HCT116 (cell line): ENCODE measurements around the gene HSPA9. TPM values are rescaled to one million over a fixed set of nuclear protein-coding genes. Genes with fewer than 3 reads are reported as not detected.
A peak's percentile ranks its signal among the peaks of the same experiment; 100 is the strongest.

Source experiments
- ATAC-seq: fragments of 200-7000 bp; cut with Tn5 transposase; 2 replicates; pipeline ENCODE4 v1.9.1; 2020; ENCODE audit warnings: mild to moderate bottlenecking, moderate library complexity
- BruUV-seq: library from RNA; stranded (reverse); fragments of 400-500 nt; replicated peaks from 2 replicates; lab custom pipeline; 2021; lab: Mats Ljungman, UMichigan
- CTCF ChIA-PET: fragments of 300-600 bp; sonication (Branson Sonifier 250); formaldehyde crosslinking; loops from one replicate; lab custom pipeline; 2021; ENCODE audit warnings: antibody characterized with exemption; lab: Charles Lee
- POLR2A ChIA-PET: fragments of 300-600, 350-600 bp; sonication (Branson Sonifier 250); formaldehyde crosslinking; loops from one replicate; lab custom pipeline; 2021; ENCODE audit warnings: antibody characterized with exemption; lab: Charles Lee
- RAD21 ChIA-PET, 2 experiments: fragments of 300-600 bp; sonication (Branson Sonifier 250); formaldehyde crosslinking; loops; one replicate each; lab custom pipeline; 2023; ENCODE audit warnings: low total read pairs in 2 of 2; ENCODE audit not compliant: uncharacterized antibody in 2 of 2, unreplicated experiment in 2 of 2, low non-redundant PET in 1 of 2; lab: Charles Lee
- DNase-seq: peaks from one replicate; pipeline ENCODE4 v3.0.0-alpha.2; 2010; ENCODE audit warnings: low read depth, low spot score
- H2AFZ ChIP-seq: fragments of 200-600 bp; shearing (Covaris generic), sonication (generic); 2 replicates; pipeline ENCODE4 v1.6.1; 2017; ENCODE audit warnings: low read depth, mixed run types, mixed read lengths, antibody characterized with exemption, low read length; ENCODE audit not compliant: poor library complexity, severe bottlenecking
- H3K27ac ChIP-seq: 2 replicates; pipeline ENCODE4 v1.5.1; 2012; ENCODE audit warnings: low read depth, low read length
- H3K27me3 ChIP-seq: fragments of 200-600 bp; sonication (generic); 2 replicates; pipeline ENCODE4 v1.6.1; 2016; ENCODE audit warnings: mixed run types, low read length, mixed read lengths; ENCODE audit not compliant: insufficient read depth
- H3K36me3 ChIP-seq, 2 experiments: fragments of 200-500 bp in 1 of 2; fragments of 200-600 bp in 1 of 2; sonication (Bioruptor generic) in 1 of 2; sonication (generic) in 1 of 2; 2 replicates each; pipeline versions ENCODE4 v1.5.1 to v1.6.1; 2014 to 2016; ENCODE audit warnings: low read length in 2 of 2, inconsistent platforms in 1 of 2, mixed read lengths in 1 of 2, mixed run types in 1 of 2; ENCODE audit not compliant: insufficient read depth in 2 of 2, control insufficient read depth in 1 of 2
- H3K4me1 ChIP-seq, 2 experiments: fragments of 200-600 bp in 1 of 2; sonication (generic) in 1 of 2; 2 replicates each; pipeline versions ENCODE4 v1.5.1 to v1.6.1; 2012 to 2017; ENCODE audit warnings: low read length in 2 of 2, inconsistent platforms in 1 of 2, mild to moderate bottlenecking in 1 of 2, mixed read lengths in 1 of 2, mixed run types in 1 of 2, moderate library complexity in 1 of 2; ENCODE audit not compliant: insufficient read depth in 2 of 2, control insufficient read depth in 1 of 2
- H3K4me2 ChIP-seq: fragments of 200-600 bp; sonication (generic); 2 replicates; pipeline ENCODE4 v1.6.1; 2017; ENCODE audit warnings: mixed run types, low read length, mixed read lengths
- H3K4me3 ChIP-seq, 2 experiments: fragments of 200-600 bp in 1 of 2; sonication (generic) in 1 of 2; replicated peaks in 1 of 2; 2 replicates each; pipeline ENCODE4 v1.5.1; 2011 to 2016; ENCODE audit warnings: low read length in 2 of 2, control low read depth in 1 of 2, low read depth in 1 of 2, mild to moderate bottlenecking in 1 of 2, mixed read lengths in 1 of 2, mixed run types in 1 of 2
- H3K79me2 ChIP-seq: fragments of 200-600 bp; sonication (generic); 2 replicates; pipeline ENCODE4 v1.6.1; 2017; ENCODE audit warnings: mild to moderate bottlenecking, mixed run types, low read length, moderate library complexity, mixed read lengths; ENCODE audit not compliant: insufficient read depth
- H3K9ac ChIP-seq: fragments of 200-600 bp; sonication (generic); 2 replicates; pipeline ENCODE4 v1.6.1; 2016; ENCODE audit warnings: low read length, mixed read lengths
- H3K9me2 ChIP-seq: fragments of 200-600 bp; sonication (generic), shearing (Covaris generic); 2 replicates; pipeline ENCODE4 v1.6.1; 2017; ENCODE audit warnings: mixed run types, mild to moderate bottlenecking, moderate library complexity; ENCODE audit not compliant: insufficient read depth
- H3K9me3 ChIP-seq, 2 experiments: fragments of 200-500 bp in 1 of 2; fragments of 200-600 bp in 1 of 2; sonication (Bioruptor generic) in 1 of 2; sonication (generic) in 1 of 2; 2 replicates each; pipeline ENCODE4 v1.6.1; 2014 to 2017; ENCODE audit warnings: low read length in 2 of 2, mixed read lengths in 2 of 2, inconsistent platforms in 1 of 2, low read depth in 1 of 2, mild to moderate bottlenecking in 1 of 2, mixed run types in 1 of 2, moderate library complexity in 1 of 2; ENCODE audit not compliant: control insufficient read depth in 1 of 2, insufficient read depth in 1 of 2
- H4K20me1 ChIP-seq: fragments of 200-600 bp; sonication (generic), shearing (Covaris generic); 2 replicates; pipeline ENCODE4 v1.6.1; 2017; ENCODE audit warnings: mixed run types, mild to moderate bottlenecking, moderate library complexity; ENCODE audit not compliant: insufficient read depth
- CBX3 ChIP-seq: IDR thresholded peaks from 2 replicates; pipeline ENCODE4 v1.6.1; 2012; ENCODE audit warnings: low read depth
- EGR1 ChIP-seq: IDR thresholded peaks from 2 replicates; pipeline ENCODE4 v1.6.1; 2012; ENCODE audit warnings: low read depth
- ELF1 ChIP-seq: IDR thresholded peaks from 2 replicates; pipeline ENCODE4 v1.6.1; 2012; ENCODE audit warnings: low read depth, borderline replicate concordance
- EZH2 ChIP-seq: fragments of 200-600 bp; sonication (generic); IDR thresholded peaks from 2 replicates; pipeline ENCODE4 v1.6.1; 2017; ENCODE audit warnings: antibody characterized with exemption, mixed run types
- EZH2phosphoT487 ChIP-seq: fragments of 200-600 bp; IDR thresholded peaks from 2 replicates; pipeline ENCODE4 v1.6.1; 2018; ENCODE audit warnings: antibody characterized with exemption, borderline replicate concordance
- FOSL1 ChIP-seq: IDR thresholded peaks from 2 replicates; pipeline ENCODE4 v1.6.1; 2012; ENCODE audit warnings: low read depth
- POLR2A ChIP-seq: IDR thresholded peaks from 2 replicates; pipeline ENCODE4 v1.7.0; 2011; ENCODE audit warnings: borderline replicate concordance; ENCODE audit not compliant: insufficient read depth, insufficient read length; ENCODE audit errors: extremely low read depth
- POLR2AphosphoS5 ChIP-seq: IDR thresholded peaks from 2 replicates; pipeline ENCODE4 v1.6.1; 2011; ENCODE audit warnings: mild to moderate bottlenecking, low read depth, low read length, moderate library complexity
- RAD21 ChIP-seq: IDR thresholded peaks from 2 replicates; pipeline ENCODE4 v1.6.1; 2012; ENCODE audit warnings: low read depth, mild to moderate bottlenecking
- SP1 ChIP-seq: IDR thresholded peaks from 2 replicates; pipeline ENCODE4 v1.6.1; 2012; ENCODE audit warnings: low read depth
- TCF7L2 ChIP-seq: IDR thresholded peaks from 2 replicates; pipeline ENCODE4 v1.7.0; 2011; ENCODE audit warnings: borderline replicate concordance, inconsistent platforms; ENCODE audit not compliant: insufficient read depth, insufficient read length; ENCODE audit errors: extremely low read depth
- YY1 ChIP-seq: IDR thresholded peaks from 2 replicates; pipeline ENCODE4 v1.6.1; 2011; ENCODE audit warnings: low read length, low read depth, moderate library complexity, mild to moderate bottlenecking; ENCODE audit not compliant: insufficient replicate concordance; ENCODE audit errors: extremely low read depth
- ZFX ChIP-seq: fragments of 450-650 bp; IDR thresholded peaks from 2 replicates; pipeline ENCODE4 v1.6.1; 2017
- ZNF274 ChIP-seq: fragments of 200-500 bp; sonication (Bioruptor generic); IDR thresholded peaks from 2 replicates; pipeline ENCODE4 v1.6.1; 2014; ENCODE audit warnings: mild to moderate bottlenecking, low read depth, low read length, inconsistent platforms
- intact Hi-C: fragments of 100-400 bp; cut with micrococcal nuclease; formaldehyde crosslinking; loops from 2 replicates; pipeline ENCODE4 v1.10.0; 2022
- total RNA-seq: library from RNA; stranded (reverse); gene quantifications from one replicate; pipeline ENCODE4 v1.2.1, GENCODE V29; 2021; ENCODE audit not compliant: unreplicated experiment
- TF ChIP-seq, protein P1 (sequence below): IDR thresholded peaks from 2 replicates; pipeline ENCODE4 v1.6.1; 2011; ENCODE audit warnings: mild to moderate bottlenecking, low read length, moderate library complexity; ENCODE audit not compliant: insufficient replicate concordance; ENCODE audit errors: extremely low read depth
- TF ChIP-seq, protein P2 (sequence below): IDR thresholded peaks from 2 replicates; pipeline ENCODE4 v1.6.1; 2012
- TF ChIP-seq, protein P3 (sequence below): IDR thresholded peaks from 2 replicates; pipeline ENCODE4 v1.6.1; 2012

The HSPA9 gene
- total RNA-seq, 1 experiment from 2014 or later: 486 TPM

DNA sequence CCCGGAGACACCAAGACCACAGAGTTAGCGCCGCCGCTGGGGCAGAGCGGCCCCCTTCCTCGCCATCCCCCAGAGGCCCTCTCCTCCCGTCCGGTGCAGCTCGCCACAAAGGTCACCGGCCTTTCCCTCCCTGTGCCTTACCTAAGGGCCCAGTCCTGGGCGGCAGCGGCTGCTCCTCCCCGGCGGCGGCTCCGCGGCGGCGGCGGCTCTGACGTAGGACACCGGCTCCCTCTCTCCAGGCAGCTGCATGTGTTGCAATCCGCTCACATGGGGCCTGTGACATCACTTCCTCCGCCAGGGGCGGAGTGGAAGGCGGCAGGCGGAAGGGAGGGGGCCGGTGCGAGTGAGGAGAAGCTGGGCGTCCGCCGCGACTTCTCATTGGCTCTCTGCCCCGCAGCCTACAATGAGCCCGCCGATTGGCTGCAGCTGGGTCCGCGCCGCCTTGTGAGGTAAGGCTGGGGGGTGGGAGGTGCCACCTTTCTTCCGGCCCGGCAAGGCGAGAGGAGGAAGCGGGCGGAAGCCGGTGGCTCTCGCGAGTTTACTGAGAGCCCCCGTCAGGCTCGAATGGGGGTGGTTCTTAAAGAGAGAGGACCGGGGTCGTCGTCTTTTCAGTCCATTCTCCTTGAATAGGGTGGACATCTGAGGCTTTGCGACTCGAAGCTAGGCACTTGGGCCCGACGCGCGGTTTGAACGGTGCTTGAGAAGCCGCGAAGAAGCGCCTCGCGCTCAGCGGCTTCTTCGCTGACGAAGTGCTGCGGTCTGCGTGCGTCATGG is 32.1 kb downstream of the HSPA9 start, which contains the start of gene ETF1:
Gene ETF1, minus strand, starts transcription at position 281 of the 774 bp plus-strand sequence. CDS start 318 bp downstream, outside the sequence.
- Histone ChIP-seq H3K27ac (peak within 1 kb of the TSS; percentile 78), H3K4me2 (peak within 1 kb of the TSS; percentile 97), H3K9me2 (no peaks in the 10 kb centered on the region), H3K9ac (peak within 1 kb of the TSS; percentile 96), H3K36me3 (peaks cover 5 to 41% of the 10 kb centered on the region in 2 experiments; a peak in 3 of 4 replicates), H3K9me3 (no peaks in the 10 kb centered on the region)
- intact Hi-C loops: loop anchor here (1.0 to 10.0 kb wide), 3 partner anchors 32 to 358 kb away; partner anchors contain the start of genes EGR1 and HSPA9
- ChIA-PET CTCF (interaction anchor here (0.9 to 1.1 kb wide), 2 partner anchors 8 to 78 kb away, joined by 3 to 8 read pairs; partner anchors contain the start of gene EGR1), RAD21 (no interaction called here)
- ATAC-seq (peak; percentile 88), DNase-seq (peak; percentile 97)
- BruUV-seq: no TSS peak
- TF ChIP-seq POLR2A (peak; percentile 18), TCF7L2 (peak; percentile 51), ZFX (peak; percentile 80), CBX3 (no peak), RAD21 (no peak), EGR1 (no peak), SP1 (no peak), ZNF274 (no peak), POLR2AphosphoS5 (peak; percentile 61), ELF1 (no peak), EZH2phosphoT487 (no peak), FOSL1 (no peak), YY1 (peak; percentile 42), EZH2 (no peak)
- TF ChIP-seq, protein P1, sequence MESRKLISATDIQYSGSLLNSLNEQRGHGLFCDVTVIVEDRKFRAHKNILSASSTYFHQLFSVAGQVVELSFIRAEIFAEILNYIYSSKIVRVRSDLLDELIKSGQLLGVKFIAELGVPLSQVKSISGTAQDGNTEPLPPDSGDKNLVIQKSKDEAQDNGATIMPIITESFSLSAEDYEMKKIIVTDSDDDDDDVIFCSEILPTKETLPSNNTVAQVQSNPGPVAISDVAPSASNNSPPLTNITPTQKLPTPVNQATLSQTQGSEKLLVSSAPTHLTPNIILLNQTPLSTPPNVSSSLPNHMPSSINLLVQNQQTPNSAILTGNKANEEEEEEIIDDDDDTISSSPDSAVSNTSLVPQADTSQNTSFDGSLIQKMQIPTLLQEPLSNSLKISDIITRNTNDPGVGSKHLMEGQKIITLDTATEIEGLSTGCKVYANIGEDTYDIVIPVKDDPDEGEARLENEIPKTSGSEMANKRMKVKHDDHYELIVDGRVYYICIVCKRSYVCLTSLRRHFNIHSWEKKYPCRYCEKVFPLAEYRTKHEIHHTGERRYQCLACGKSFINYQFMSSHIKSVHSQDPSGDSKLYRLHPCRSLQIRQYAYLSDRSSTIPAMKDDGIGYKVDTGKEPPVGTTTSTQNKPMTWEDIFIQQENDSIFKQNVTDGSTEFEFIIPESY: peak; percentile 95
- TF ChIP-seq, protein P2, sequence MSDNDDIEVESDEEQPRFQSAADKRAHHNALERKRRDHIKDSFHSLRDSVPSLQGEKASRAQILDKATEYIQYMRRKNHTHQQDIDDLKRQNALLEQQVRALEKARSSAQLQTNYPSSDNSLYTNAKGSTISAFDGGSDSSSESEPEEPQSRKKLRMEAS: no peak
- TF ChIP-seq, protein P3, sequence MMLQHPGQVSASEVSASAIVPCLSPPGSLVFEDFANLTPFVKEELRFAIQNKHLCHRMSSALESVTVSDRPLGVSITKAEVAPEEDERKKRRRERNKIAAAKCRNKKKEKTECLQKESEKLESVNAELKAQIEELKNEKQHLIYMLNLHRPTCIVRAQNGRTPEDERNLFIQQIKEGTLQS: no peak
- TF ChIP-seq, all 23 proteins: peak for 6
- Histone ChIP-seq H3K27me3 (no peaks in the 10 kb centered on the region), H3K79me2 (peaks cover 95% of the 10 kb centered on the region), H3K4me3 (peak within 1 kb of the TSS; percentile 84 to 97), H3K4me1 (peaks cover 19 to 50% of the 10 kb centered on the region in 2 experiments; a peak in 3 of 4 replicates), H4K20me1 (peaks cover 34% of the 10 kb centered on the region; the same call in 1 of the 2 replicates), H2AFZ (no peak within 1 kb of the TSS)
- POLR2A ChIA-PET: interaction anchor here (0.6 to 1.8 kb wide), 17 partner anchors 8 to 729 kb away, joined by 3 to 10 read pairs (median 4); partner anchors contain the start of genes EGR1, FAM53C and HSPA9
